SK-N-SH (cell line): Measurements from ENCODE around the gene ASPN. TPM values are rescaled to one million over a fixed set of nuclear protein-coding genes. Genes with fewer than 3 reads are reported as not detected.

ENCODE experiments used
- CTCF ChIA-PET: fragments of 300-600, 350-600 bp; formaldehyde crosslinking; extraction: SDS; loops from one replicate; lab custom pipeline; 2021; lab: Yijun Ruan, JAX
- POLR2A ChIA-PET: fragments of 350-600 bp; sonication (Branson Sonifier 250); formaldehyde crosslinking; extraction: SDS; loops from one replicate; lab custom pipeline; 2020; ENCODE audit warnings: antibody characterized with exemption, inconsistent platforms; lab: Yijun Ruan, JAX
- DNase-seq: peaks from one replicate; pipeline ENCODE4 v3.0.0; 2012
- H2AFZ ChIP-seq: fragments of 200-600 bp; sonication (generic); 2 replicates; pipeline ENCODE4 v1.8.1; 2016; ENCODE audit warnings: antibody characterized with exemption, mild to moderate bottlenecking, low read depth
- H3F3A ChIP-seq: fragments of 200-600 bp; sonication (generic); replicated peaks from 2 replicates; pipeline ENCODE3; 2016; ENCODE audit warnings: antibody characterized with exemption, mild to moderate bottlenecking; ENCODE audit not compliant: insufficient read depth
- H3K27ac ChIP-seq, 2 experiments: fragments of 200-500 bp in 1 of 2; fragments of 200-600 bp in 1 of 2; sonication (Bioruptor generic) in 1 of 2; sonication (generic), shearing (Covaris generic) in 1 of 2; 2 replicates each; pipeline versions ENCODE4 v1.5.1 to v1.6.1; 2014 to 2016; ENCODE audit warnings: low read depth in 2 of 2, inconsistent platforms in 1 of 2, low read length in 1 of 2, mild to moderate bottlenecking in 1 of 2, mixed read lengths in 1 of 2
- H3K27me3 ChIP-seq: fragments of 200-600 bp; sonication (generic), shearing (Covaris generic); 2 replicates; pipeline ENCODE4 v1.6.1; 2016; ENCODE audit warnings: mixed run types; ENCODE audit not compliant: insufficient read depth
- H3K36me3 ChIP-seq, 2 experiments: fragments of 200-500 bp in 1 of 2; fragments of 200-600 bp in 1 of 2; sonication (Bioruptor generic) in 1 of 2; sonication (generic) in 1 of 2; replicated peaks in 1 of 2; 2 replicates each; pipeline versions ENCODE3 to v1.5.1; 2014 to 2016; ENCODE audit warnings: low read length in 1 of 2, mild to moderate bottlenecking in 1 of 2; ENCODE audit not compliant: insufficient read depth in 2 of 2, control insufficient read depth in 1 of 2
- H3K4me1 ChIP-seq, 2 experiments: fragments of 200-500 bp in 1 of 2; fragments of 200-600 bp in 1 of 2; sonication (Bioruptor generic) in 1 of 2; sonication (generic), shearing (Covaris generic) in 1 of 2; 2 replicates each; pipeline versions ENCODE4 v1.5.1 to v1.6.1; 2014 to 2016; ENCODE audit warnings: low read depth in 1 of 2, low read length in 1 of 2, mixed run types in 1 of 2; ENCODE audit not compliant: insufficient read depth in 2 of 2, control insufficient read depth in 1 of 2
- H3K4me2 ChIP-seq: fragments of 200-600 bp; sonication (generic), shearing (Covaris generic); 2 replicates; pipeline ENCODE4 v1.6.1; 2017; ENCODE audit warnings: mixed run types
- H3K4me3 ChIP-seq, 2 experiments: fragments of 200-500 bp in 1 of 2; fragments of 200-600 bp in 1 of 2; sonication (Bioruptor generic) in 1 of 2; sonication (generic), shearing (Covaris generic) in 1 of 2; 2 replicates each; pipeline versions ENCODE4 v1.5.1 to v1.8.1; 2014 to 2016; ENCODE audit warnings: low read depth in 2 of 2, inconsistent platforms in 1 of 2, low read length in 1 of 2, mild to moderate bottlenecking in 1 of 2, mixed read lengths in 1 of 2, moderate library complexity in 1 of 2
- H3K79me2 ChIP-seq: fragments of 200-600 bp; sonication (generic); 2 replicates; pipeline ENCODE4 v1.8.1; 2017; ENCODE audit warnings: mild to moderate bottlenecking; ENCODE audit not compliant: insufficient read depth
- H3K9ac ChIP-seq: fragments of 200-600 bp; sonication (generic); 2 replicates; pipeline ENCODE4 v1.6.1; 2017; ENCODE audit warnings: mixed run types
- H3K9me2 ChIP-seq: fragments of 200-600 bp; sonication (generic); 2 replicates; pipeline ENCODE4 v1.6.1; 2017; ENCODE audit warnings: mixed run types
- H3K9me3 ChIP-seq: fragments of 200-600 bp; sonication (generic); 2 replicates; pipeline ENCODE4 v1.6.1; 2017; ENCODE audit warnings: mixed run types, mild to moderate bottlenecking, moderate library complexity
- H4K20me1 ChIP-seq: fragments of 200-600 bp; sonication (generic); 2 replicates; pipeline ENCODE4 v1.6.1; 2017; ENCODE audit warnings: mild to moderate bottlenecking, mixed run types; ENCODE audit not compliant: insufficient read depth
- CTCF ChIP-seq: fragments of 200-600 bp; sonication (generic); IDR thresholded peaks from 2 replicates; pipeline ENCODE4 v1.6.1; 2017; ENCODE audit warnings: antibody characterized with exemption, mild to moderate bottlenecking, moderate library complexity
- EP300 ChIP-seq, 2 experiments: IDR thresholded peaks; 2 replicates each; pipeline versions ENCODE4 v1.4.0 to v1.6.1; 2012; ENCODE audit warnings: borderline replicate concordance in 1 of 2, low read depth in 1 of 2, low read length in 1 of 2
- FOSL2 ChIP-seq: IDR thresholded peaks from 2 replicates; pipeline ENCODE4 v1.4.0; 2012; ENCODE audit warnings: low read depth, mild to moderate bottlenecking, moderate library complexity, borderline replicate concordance
- FOXJ3 ChIP-seq: sonication (generic); formaldehyde crosslinking; IDR thresholded peaks from 2 replicates; pipeline ENCODE4 v1.5.1; 2020; ENCODE audit warnings: mild to moderate bottlenecking, missing genetic modification reagents
- FOXM1 ChIP-seq: IDR thresholded peaks from 2 replicates; pipeline ENCODE4 v1.4.0; 2012; ENCODE audit warnings: low read depth, mild to moderate bottlenecking
- GABPA ChIP-seq: IDR thresholded peaks from 2 replicates; pipeline ENCODE4 v1.4.0; 2012; ENCODE audit warnings: low read depth, mild to moderate bottlenecking
- NFIC ChIP-seq: IDR thresholded peaks from 2 replicates; pipeline ENCODE4 v1.4.0; 2012; ENCODE audit warnings: borderline replicate concordance
- RAD21 ChIP-seq: IDR thresholded peaks from 2 replicates; pipeline ENCODE4 v1.6.1; 2012; ENCODE audit warnings: mild to moderate bottlenecking, low read length
- RCOR1 ChIP-seq: fragments of 150-350 bp; IDR thresholded peaks from 2 replicates; pipeline ENCODE4 v1.6.1; 2017; ENCODE audit warnings: antibody characterized with exemption, low read length
- SMC3 ChIP-seq: IDR thresholded peaks from 2 replicates; pipeline ENCODE4 v1.6.1; 2012; ENCODE audit warnings: low read depth, low read length, improper control_type of control experiment
- YY1 ChIP-seq: IDR thresholded peaks from 2 replicates; pipeline ENCODE4 v1.4.0; 2012; ENCODE audit warnings: low read depth, mild to moderate bottlenecking
- WGBS: methylation state at CpG from one replicate; pipeline ENCODE4 v1.1.6; 2017; ENCODE audit warnings: low lambda C conversion rate; 5-methylcytosine and 5-hydroxymethylcytosine counted together
- polyA plus RNA-seq, 3 experiments: library from polyadenylated mRNA; depleted of rRNA; stranded (reverse); fragments of >200 nt; gene quantifications; 2 replicates each; pipeline ENCODE4 v1.2.3, GENCODE V29; 2012

ASPN gene
- polyA plus RNA-seq, 1 of the 3 experiments (the other 2 are of a cell fraction) = 0.76 TPM

- peak; percentile 19 for DNase-seq
- ChIA-PET POLR2A (interaction anchor here (1.6 kb wide), 1 partner anchor 114 kb away, joined by 6 read pairs; the partner anchor contains the start of genes CENPP and NOL8), CTCF (interaction anchor here (0.6 to 5.2 kb wide), 24 partner anchors 10 to 301 kb away, joined by 3 to 61 read pairs (median 4); partner anchors contain the start of genes CENPP, NOL8 and OMD)
- Histone ChIP-seq H3K27ac (peak overlapping the region in 1 of 2 experiments; percentile 41; a peak in 1 of 4 replicates), H4K20me1 (no peaks in the 10 kb centered on the region), H3F3A (peaks cover 7% of the 10 kb centered on the region), H3K9me3 (no peaks in the 10 kb centered on the region), H3K36me3 (no peaks in the 10 kb centered on the region), H3K4me1 (peaks cover 0 to 5% of the 10 kb centered on the region in 2 experiments; a peak in 1 of 4 replicates), H3K4me3 (no peak overlapping the region), H3K27me3 (no peaks in the 10 kb centered on the region), H3K9me2 (no peaks in the 10 kb centered on the region), H2AFZ (no peak overlapping the region), H3K79me2 (no peaks in the 10 kb centered on the region), H3K9ac (no peak overlapping the region), H3K4me2 (peak overlapping the region; percentile 37; the same call in 1 of the 2 replicates)
- TF ChIP-seq RAD21 (peak; percentile 66), CTCF (peak; percentile 55), SMC3 (peak; percentile 27), FOXJ3 (CRISPR knock-in tag) (no peak), RCOR1 (no peak)
- 65% methylated on average over 5 of the region's 5 CpGs for WGBS
Observed at GRCh38 chr9:92438900-92439526, 43.3 kb downstream of the ASPN start.

GRCh38 chr9:92435263-92435662 is 47.0 kb downstream of the ASPN start:
- no peak for TF ChIP-seq SMC3
- TF ChIP-seq EP300 (IDR thresholded peaks at IDR 0.05; ENCODE audit: borderline replicate concordance in 1 of 2, low read depth in 1 of 2, low read length in 1 of 2) = no peak
- TF ChIP-seq YY1 = no peak
- TF ChIP-seq FOSL2 = no peak
- no peak for TF ChIP-seq FOXM1
- no peak for TF ChIP-seq GABPA
- no peak for TF ChIP-seq NFIC
- no peak overlapping the region for H3K4me2 ChIP-seq
- no peaks in the 10 kb centered on the region for H3K9me2 ChIP-seq
- ChIA-PET POLR2A (no interaction called here), CTCF (interaction anchor here (5.2 kb wide), 1 partner anchor 109 kb away, joined by 61 read pairs; the partner anchor contains the start of genes CENPP and NOL8)
- no peak overlapping the region for H3K27ac ChIP-seq
- H3K9ac ChIP-seq = no peak overlapping the region
- no peaks in the 10 kb centered on the region for H3K79me2 ChIP-seq
- WGBS = 92% methylated on average over 1 of the region's 1 CpG
- no peak overlapping the region for H2AFZ ChIP-seq
- DNase-seq = no peak
- no peak overlapping the region for H3K4me3 ChIP-seq
- H4K20me1 ChIP-seq = no peaks in the 10 kb centered on the region
- H3K36me3 ChIP-seq = no peaks in the 10 kb centered on the region
- peaks cover 7% of the 10 kb centered on the region for H3F3A ChIP-seq
- H3K4me1 ChIP-seq = peaks cover 0 to 5% of the 10 kb centered on the region in 2 experiments; a peak in 1 of 4 replicates
- no peaks in the 10 kb centered on the region for H3K9me3 ChIP-seq
- H3K27me3 ChIP-seq = no peaks in the 10 kb centered on the region
